ENCODE results near the gene C10orf120.

DNA sequence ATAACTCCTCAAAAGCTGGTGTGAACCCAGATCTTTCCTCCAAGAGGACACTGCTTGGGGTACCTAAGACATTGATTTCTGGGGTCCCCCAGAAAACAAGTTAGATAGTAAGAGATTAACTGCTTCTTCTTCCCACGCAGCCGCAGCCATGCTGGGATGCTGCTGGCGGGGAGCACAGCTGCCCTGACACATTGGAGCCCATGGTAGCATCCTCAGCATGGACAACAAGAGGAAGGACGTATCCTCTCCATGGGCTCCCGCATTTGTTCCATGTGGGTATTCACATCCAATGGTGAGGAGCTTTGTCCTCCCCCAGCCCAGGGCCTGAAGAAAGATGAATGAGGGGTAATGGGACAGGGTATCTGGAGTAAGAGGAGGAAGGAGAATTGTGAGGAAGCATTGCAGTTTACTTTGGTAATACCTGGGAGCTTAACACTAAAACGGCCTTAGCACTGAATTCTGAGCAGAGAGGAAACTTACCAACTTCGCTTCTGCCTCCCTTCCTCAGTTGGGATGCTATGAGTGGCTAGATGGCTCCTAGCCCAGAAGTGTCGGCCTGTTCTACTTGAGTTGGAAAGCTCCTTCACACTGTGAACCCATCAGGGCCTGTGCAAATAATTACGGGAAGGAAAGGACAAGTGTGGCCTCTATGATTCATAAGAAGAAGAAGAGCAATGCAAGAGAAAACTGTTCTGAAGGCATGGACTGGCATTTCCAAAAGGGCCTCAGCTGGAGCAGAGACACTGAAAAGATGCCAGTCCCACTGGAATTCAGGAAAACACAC, 43.9 kb downstream of the C10orf120 start:
- TF ChIP-seq POLR2A (IDR thresholded peaks at IDR 0.05) (no peak), EP300 (IDR thresholded peaks at IDR 0.05) (no peak)
- TF ChIP-seq, protein P1, sequence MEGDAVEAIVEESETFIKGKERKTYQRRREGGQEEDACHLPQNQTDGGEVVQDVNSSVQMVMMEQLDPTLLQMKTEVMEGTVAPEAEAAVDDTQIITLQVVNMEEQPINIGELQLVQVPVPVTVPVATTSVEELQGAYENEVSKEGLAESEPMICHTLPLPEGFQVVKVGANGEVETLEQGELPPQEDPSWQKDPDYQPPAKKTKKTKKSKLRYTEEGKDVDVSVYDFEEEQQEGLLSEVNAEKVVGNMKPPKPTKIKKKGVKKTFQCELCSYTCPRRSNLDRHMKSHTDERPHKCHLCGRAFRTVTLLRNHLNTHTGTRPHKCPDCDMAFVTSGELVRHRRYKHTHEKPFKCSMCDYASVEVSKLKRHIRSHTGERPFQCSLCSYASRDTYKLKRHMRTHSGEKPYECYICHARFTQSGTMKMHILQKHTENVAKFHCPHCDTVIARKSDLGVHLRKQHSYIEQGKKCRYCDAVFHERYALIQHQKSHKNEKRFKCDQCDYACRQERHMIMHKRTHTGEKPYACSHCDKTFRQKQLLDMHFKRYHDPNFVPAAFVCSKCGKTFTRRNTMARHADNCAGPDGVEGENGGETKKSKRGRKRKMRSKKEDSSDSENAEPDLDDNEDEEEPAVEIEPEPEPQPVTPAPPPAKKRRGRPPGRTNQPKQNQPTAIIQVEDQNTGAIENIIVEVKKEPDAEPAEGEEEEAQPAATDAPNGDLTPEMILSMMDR (IDR thresholded peaks at IDR 0.05), result no peak
